HEK293 (cell line): Measurements from ENCODE around the gene NCKAP5.

Source experiments
- CTCF ChIP-seq: fragments of 450-650 bp; formaldehyde crosslinking; IDR thresholded peaks from 2 replicates; pipeline ENCODE4 v1.5.1; 2016; ENCODE audit warnings: missing biosample characterization, missing genetic modification characterization
- GLI4 ChIP-seq: fragments of 450-650 bp; formaldehyde crosslinking; IDR thresholded peaks from 2 replicates; pipeline ENCODE4 v1.5.1; 2016; ENCODE audit warnings: missing biosample characterization, missing genetic modification characterization
- PBX3 ChIP-seq: sonication (generic); formaldehyde crosslinking; IDR thresholded peaks from 2 replicates; pipeline ENCODE4 v1.8.1; 2022; ENCODE audit warnings: mild to moderate bottlenecking, moderate library complexity, missing genetic modification reagents
- REST ChIP-seq: fragments of 450-650 bp; formaldehyde crosslinking; IDR thresholded peaks from 2 replicates; pipeline ENCODE4 v1.5.1; 2016; ENCODE audit warnings: missing biosample characterization, missing genetic modification characterization
- SCRT1 ChIP-seq: fragments of 450-650 bp; formaldehyde crosslinking; IDR thresholded peaks from 2 replicates; pipeline ENCODE4 v1.5.1; 2016; ENCODE audit warnings: missing biosample characterization, missing genetic modification characterization, borderline replicate concordance
- ZNF174 ChIP-seq: fragments of 450-650 bp; formaldehyde crosslinking; IDR thresholded peaks from 2 replicates; pipeline ENCODE4 v1.5.0; 2017; ENCODE audit warnings: missing biosample characterization, mild to moderate bottlenecking, missing genetic modification characterization
- ZNF19 ChIP-seq: fragments of 450-650 bp; formaldehyde crosslinking; IDR thresholded peaks from 2 replicates; pipeline ENCODE4; 2016; ENCODE audit warnings: missing biosample characterization, missing genetic modification characterization, low read depth
- ZNF221 ChIP-seq: fragments of 450-650 bp; formaldehyde crosslinking; IDR thresholded peaks from 2 replicates; pipeline ENCODE4 v1.5.1; 2017; ENCODE audit warnings: missing biosample characterization, missing genetic modification characterization, borderline replicate concordance
- ZNF292 ChIP-seq: fragments of 450-650 bp; formaldehyde crosslinking; IDR thresholded peaks from 2 replicates; pipeline ENCODE4 v1.5.1; 2016; ENCODE audit warnings: low read depth, missing biosample characterization, missing genetic modification characterization, borderline replicate concordance
- ZNF404 ChIP-seq: fragments of 450-650 bp; formaldehyde crosslinking; IDR thresholded peaks from 2 replicates; pipeline ENCODE4 v1.5.1; 2017; ENCODE audit warnings: missing biosample characterization, missing genetic modification characterization
- ZNF426 ChIP-seq: fragments of 450-650 bp; formaldehyde crosslinking; IDR thresholded peaks from 2 replicates; pipeline ENCODE4 v1.5.1; 2017; ENCODE audit warnings: missing biosample characterization, missing genetic modification characterization, mild to moderate bottlenecking, inconsistent platforms, moderate library complexity
- ZNF664 ChIP-seq: fragments of 450-650 bp; formaldehyde crosslinking; IDR thresholded peaks from 2 replicates; pipeline ENCODE4 v1.5.1; 2016; ENCODE audit warnings: missing biosample characterization, missing genetic modification characterization
- ZSCAN23 ChIP-seq: fragments of 450-650 bp; formaldehyde crosslinking; IDR thresholded peaks from 2 replicates; pipeline ENCODE4 v1.5.1; 2016; ENCODE audit warnings: missing biosample characterization, missing genetic modification characterization

- no peak for TF ChIP-seq CTCF (tag by site-specific recombination)
- TF ChIP-seq REST (tag by site-specific recombination) = no peak
- no peak for TF ChIP-seq ZNF404
- TF ChIP-seq ZSCAN23 (tag by site-specific recombination) = no peak
- TF ChIP-seq ZNF292 (tag by site-specific recombination) = no peak
- TF ChIP-seq ZNF426 = no peak
- no peak for TF ChIP-seq ZNF19 (tag by site-specific recombination)
- TF ChIP-seq SCRT1 = no peak
- TF ChIP-seq ZNF174 (tag by site-specific recombination) = no peak
- TF ChIP-seq ZNF221 (tag by site-specific recombination) = no peak
- TF ChIP-seq GLI4 = no peak
- no peak for TF ChIP-seq ZNF664 (tag by site-specific recombination)
- TF ChIP-seq PBX3 (CRISPR knock-in tag) = no peak
These were observed 676.8 kb downstream of the NCKAP5 start for GRCh38 chr2:132891498-132891897.
